IPS-20b (cell line): ENCODE data around the gene MRGPRG.

Source experiments
- H3K27ac ChIP-seq: one replicate; pipeline ENCODE4 v1.5.1; 2013; ENCODE audit warnings: low read length
- H3K27me3 ChIP-seq: 2 replicates; pipeline ENCODE4 v1.6.1; 2013; ENCODE audit warnings: mild to moderate bottlenecking, low read length, inconsistent platforms; ENCODE audit not compliant: insufficient read depth
- H3K36me3 ChIP-seq: 2 replicates; pipeline ENCODE4 v1.6.1; 2013; ENCODE audit warnings: low read depth, mild to moderate bottlenecking, inconsistent platforms, low read length, moderate library complexity; ENCODE audit not compliant: insufficient read depth
- H3K4me1 ChIP-seq: 2 replicates; pipeline ENCODE4 v1.6.1; 2013; ENCODE audit warnings: mild to moderate bottlenecking, control low read depth, inconsistent platforms, low read length, moderate library complexity; ENCODE audit not compliant: insufficient read depth
- H3K4me3 ChIP-seq: 2 replicates; pipeline ENCODE4 v1.5.1; 2013; ENCODE audit warnings: mild to moderate bottlenecking, low read length, inconsistent platforms
- H3K9ac ChIP-seq: 2 replicates; pipeline ENCODE4 v1.6.1; 2013; ENCODE audit warnings: low read depth, mild to moderate bottlenecking, inconsistent platforms, low read length, moderate library complexity
- H3K9me3 ChIP-seq: 2 replicates; pipeline ENCODE4 v1.6.1; 2013; ENCODE audit warnings: mild to moderate bottlenecking, low read depth, low read length, inconsistent platforms; ENCODE audit not compliant: insufficient read depth

MRGPRG gene

DNA sequence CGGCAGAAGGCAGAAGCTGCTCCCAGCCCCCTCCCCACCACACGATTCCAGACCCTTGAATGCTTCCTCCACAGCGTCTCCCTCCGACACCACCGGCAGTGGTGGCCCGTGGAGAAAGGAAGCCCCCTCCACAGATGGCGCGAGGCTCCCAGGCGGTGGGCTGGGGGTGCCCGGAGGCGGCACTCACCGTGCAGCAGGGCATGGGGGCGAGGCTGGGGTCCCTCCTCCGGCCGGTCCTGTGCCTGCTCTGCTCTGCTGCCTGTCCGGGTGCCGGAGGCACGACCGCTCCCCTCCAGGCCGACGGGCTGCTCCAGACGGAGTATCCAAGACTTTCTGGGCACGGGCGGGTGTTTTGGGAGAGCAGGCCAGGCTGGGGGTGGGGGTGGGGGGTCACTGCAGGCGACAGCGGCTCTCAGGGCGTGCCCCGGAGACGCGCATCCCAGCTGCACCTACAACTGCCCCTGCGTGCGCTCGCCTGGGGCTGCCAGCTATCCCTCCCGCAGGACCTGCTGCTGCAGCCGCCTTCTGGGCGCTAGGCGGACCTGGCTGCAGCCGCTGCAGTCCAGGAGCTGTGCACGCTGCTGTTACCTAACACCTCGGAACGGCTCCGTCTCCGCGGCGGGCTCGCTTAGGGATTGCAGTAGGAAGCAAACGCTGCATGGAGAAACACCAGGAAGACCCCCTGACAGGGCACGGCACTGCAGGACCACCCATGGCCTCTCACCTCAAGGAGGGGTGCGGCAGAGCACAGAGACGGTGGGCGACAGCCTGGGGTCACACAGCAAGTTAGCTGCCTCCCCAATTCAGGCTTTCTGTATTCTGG lies 15.2 kb downstream of the MRGPRG start:
- H3K36me3 ChIP-seq: no peaks in the 10 kb centered on the region
- H3K4me3 ChIP-seq: peak overlapping the region; percentile 67
- H3K9me3 ChIP-seq: no peaks in the 10 kb centered on the region
- peaks cover 2% of the 10 kb centered on the region; the same call in 1 of the 2 replicates for H3K4me1 ChIP-seq
- no peak overlapping the region for H3K27ac ChIP-seq
- H3K9ac ChIP-seq: no peak overlapping the region
- H3K27me3 ChIP-seq: peaks cover 55% of the 10 kb centered on the region

DNA sequence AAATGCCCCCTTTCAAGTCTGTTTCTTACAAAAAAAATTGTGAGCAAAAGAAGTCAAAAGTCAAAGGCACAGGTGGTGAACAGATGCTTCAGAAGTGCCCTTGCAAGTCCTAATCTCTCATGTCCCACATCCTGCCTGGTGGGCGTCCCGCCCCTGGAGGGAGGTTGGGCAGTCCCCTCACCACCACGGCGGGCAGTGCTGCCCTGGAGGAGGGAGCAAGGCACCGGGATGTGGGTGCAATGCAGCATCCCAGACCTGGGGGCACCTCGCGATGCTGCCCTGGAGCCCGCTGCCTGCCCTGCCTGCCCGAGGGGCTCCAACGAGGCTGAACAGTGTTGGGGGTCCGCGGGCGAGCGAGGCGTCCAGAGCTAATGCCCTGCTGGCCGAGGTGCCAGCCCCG lies 15.9 kb downstream of the MRGPRG start:
- H3K4me3 ChIP-seq: peak overlapping the region; percentile 67; the same call in 1 of the 2 replicates
- no peak overlapping the region for H3K9ac ChIP-seq
- H3K9me3 ChIP-seq: no peaks in the 10 kb centered on the region
- H3K36me3 ChIP-seq: no peaks in the 10 kb centered on the region
- peaks cover 2% of the 10 kb centered on the region; the same call in 1 of the 2 replicates for H3K4me1 ChIP-seq
- peaks cover 55% of the 10 kb centered on the region for H3K27me3 ChIP-seq
- no peak overlapping the region for H3K27ac ChIP-seq

DNA sequence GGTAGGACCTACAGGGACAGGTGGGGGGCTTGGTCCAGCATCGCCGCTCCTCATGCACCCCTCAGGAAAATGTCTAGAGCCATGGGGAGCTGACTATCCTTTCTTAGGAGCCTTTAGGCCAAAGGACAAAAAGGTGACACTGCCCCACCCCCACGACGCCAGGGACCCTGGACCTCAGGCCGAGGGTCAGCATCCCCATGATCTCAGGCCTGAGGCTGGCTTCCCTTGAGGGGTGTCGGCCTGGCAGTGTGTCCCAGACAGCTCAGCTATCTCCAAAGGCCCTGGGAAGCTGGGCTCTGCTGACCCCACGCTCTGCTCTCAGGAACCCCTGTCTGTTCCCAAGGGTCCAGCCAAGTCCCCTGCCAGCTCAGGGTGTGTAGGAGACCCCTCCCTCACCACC lies 16.3 kb downstream of the MRGPRG start:
- H3K9ac ChIP-seq: no peak overlapping the region
- no peak overlapping the region for H3K4me3 ChIP-seq
- no peaks in the 10 kb centered on the region for H3K36me3 ChIP-seq
- no peaks in the 10 kb centered on the region for H3K9me3 ChIP-seq
- H3K27ac ChIP-seq: no peak overlapping the region
- H3K27me3 ChIP-seq: peaks cover 55% of the 10 kb centered on the region
- peaks cover 2% of the 10 kb centered on the region; the same call in 1 of the 2 replicates for H3K4me1 ChIP-seq

DNA sequence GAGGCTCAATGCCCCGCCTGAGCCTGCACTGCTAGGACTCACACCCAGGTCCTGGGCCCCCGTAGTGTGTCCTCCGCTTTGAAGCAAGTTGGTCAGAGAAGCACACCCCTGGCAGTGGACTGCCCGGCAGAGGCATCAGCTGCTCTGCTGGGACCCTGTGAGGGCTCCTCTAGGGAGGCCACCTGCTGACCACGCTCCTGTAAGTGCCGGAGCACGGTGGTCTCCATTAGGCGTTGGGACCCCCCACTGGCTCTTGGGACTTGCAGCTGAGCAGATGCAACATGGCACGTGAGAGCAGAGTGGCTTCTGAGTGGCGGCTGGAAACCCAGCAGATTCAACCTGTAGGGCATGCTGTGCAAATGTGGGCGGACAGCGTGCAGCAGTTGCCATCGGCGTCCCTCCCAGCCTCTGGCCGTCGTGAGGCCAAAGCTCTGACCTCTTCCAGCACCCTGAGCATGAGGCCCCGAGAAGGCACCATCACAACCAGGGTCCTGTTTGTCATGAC lies 16.9 kb downstream of the MRGPRG start:
- peaks cover 2% of the 10 kb centered on the region; the same call in 1 of the 2 replicates for H3K4me1 ChIP-seq
- H3K4me3 ChIP-seq: no peak overlapping the region
- H3K27me3 ChIP-seq: peaks cover 55% of the 10 kb centered on the region
- H3K9ac ChIP-seq: no peak overlapping the region
- H3K36me3 ChIP-seq: no peaks in the 10 kb centered on the region
- H3K9me3 ChIP-seq: no peaks in the 10 kb centered on the region
- H3K27ac ChIP-seq: no peak overlapping the region

GRCh38 chr11:3201112-3201581 lies 17.5 kb downstream of the MRGPRG start:
- no peak overlapping the region for H3K27ac ChIP-seq

GRCh38 chr11:3200388-3201111 lies 18.1 kb downstream of the MRGPRG start:
- no peak overlapping the region for H3K9ac ChIP-seq
- H3K9me3 ChIP-seq: no peaks in the 10 kb centered on the region
- peaks cover 2% of the 10 kb centered on the region; the same call in 1 of the 2 replicates for H3K4me1 ChIP-seq
- H3K27ac ChIP-seq: no peak overlapping the region
- H3K27me3 ChIP-seq: peaks cover 51% of the 10 kb centered on the region
- no peak overlapping the region for H3K4me3 ChIP-seq
- H3K36me3 ChIP-seq: no peaks in the 10 kb centered on the region

More at GRCh38 chr11:3201112-3201581, 17.5 kb downstream of the MRGPRG start:
- Histone ChIP-seq H3K9ac (no peak overlapping the region), H3K4me1 (peaks cover 2% of the 10 kb centered on the region; the same call in 1 of the 2 replicates), H3K4me3 (no peak overlapping the region), H3K9me3 (no peaks in the 10 kb centered on the region), H3K27me3 (peaks cover 55% of the 10 kb centered on the region), H3K36me3 (no peaks in the 10 kb centered on the region)

GRCh38 chr11:3199537-3200295 lies 18.9 kb downstream of the MRGPRG start:
- no peak overlapping the region for H3K27ac ChIP-seq

DNA sequence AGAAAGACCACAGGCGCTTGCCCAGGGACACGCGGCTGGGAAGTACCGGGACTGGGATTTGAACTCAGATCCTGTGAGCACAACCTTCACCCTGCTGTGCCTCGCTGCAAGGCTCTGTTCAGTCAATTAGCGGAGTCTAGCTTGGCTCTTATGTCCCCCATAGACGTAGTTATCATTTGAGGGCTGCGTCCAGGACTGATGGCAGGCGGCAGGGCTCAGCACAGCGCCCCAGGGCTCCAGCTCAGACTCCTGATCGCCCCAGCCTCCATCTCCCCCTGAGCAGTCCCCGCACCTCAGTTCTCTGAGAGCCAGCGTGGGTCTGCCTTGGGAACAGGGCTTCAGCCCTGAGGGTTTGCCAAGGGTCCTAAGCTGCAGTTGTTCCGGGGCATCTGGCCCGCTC lies 19.8 kb downstream of the MRGPRG start:
- H3K9me3 ChIP-seq: no peaks in the 10 kb centered on the region

More at GRCh38 chr11:3199537-3200295, 18.9 kb downstream of the MRGPRG start:
- Histone ChIP-seq H3K36me3 (no peaks in the 10 kb centered on the region), H3K4me3 (no peak overlapping the region), H3K9me3 (no peaks in the 10 kb centered on the region), H3K27me3 (peaks cover 42% of the 10 kb centered on the region), H3K4me1 (peaks cover 2% of the 10 kb centered on the region; the same call in 1 of the 2 replicates), H3K9ac (no peak overlapping the region)

DNA sequence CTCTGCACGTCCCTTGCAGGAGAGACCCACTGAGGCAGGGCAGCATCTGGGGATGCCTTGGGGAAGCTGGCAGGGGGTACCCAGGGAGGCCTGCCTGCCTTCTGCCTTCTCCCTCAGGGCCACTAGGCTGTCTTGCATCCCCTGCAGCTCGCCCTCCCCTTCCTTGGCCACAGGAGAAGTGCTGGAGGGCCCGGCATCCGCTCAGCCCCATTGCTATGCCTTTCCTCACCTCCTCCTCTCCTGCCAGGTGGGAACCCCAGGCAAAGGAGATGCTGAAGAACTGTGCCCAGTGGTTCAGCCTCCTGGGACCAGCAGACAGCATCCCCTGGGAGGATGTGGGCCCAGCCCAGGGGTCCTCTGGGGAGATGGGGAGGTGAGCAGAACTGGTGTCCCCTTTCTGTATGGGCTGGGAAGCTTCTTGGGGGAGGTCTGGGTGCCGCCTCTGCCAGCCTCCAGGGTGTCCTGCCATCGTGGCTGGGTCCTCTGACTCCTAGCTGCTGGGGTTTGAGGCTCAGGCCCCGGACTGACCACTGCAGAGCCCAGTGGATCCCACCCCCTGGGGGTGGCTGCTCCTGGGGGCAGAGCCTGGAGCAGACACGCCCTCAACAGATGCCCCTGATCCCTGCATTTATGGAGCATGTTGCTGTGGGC lies 20.6 kb downstream of the MRGPRG start:
- peaks cover 25% of the 10 kb centered on the region for H3K27me3 ChIP-seq

More for the DNA sequence above, 19.8 kb downstream of the MRGPRG start:
- Histone ChIP-seq H3K27ac (no peak overlapping the region), H3K4me3 (no peak overlapping the region), H3K27me3 (peaks cover 33% of the 10 kb centered on the region), H3K4me1 (peaks cover 2% of the 10 kb centered on the region; the same call in 1 of the 2 replicates), H3K9ac (no peak overlapping the region), H3K36me3 (no peaks in the 10 kb centered on the region)

GRCh38 chr11:3197044-3197695 lies 21.4 kb downstream of the MRGPRG start:
- Histone ChIP-seq H3K27me3 (peaks cover 17% of the 10 kb centered on the region), H3K4me1 (no peaks in the 10 kb centered on the region), H3K9me3 (no peaks in the 10 kb centered on the region), H3K27ac (no peak overlapping the region), H3K36me3 (no peaks in the 10 kb centered on the region), H3K4me3 (no peak overlapping the region), H3K9ac (no peak overlapping the region)

More for the DNA sequence above, 20.6 kb downstream of the MRGPRG start:
- Histone ChIP-seq H3K4me1 (no peaks in the 10 kb centered on the region), H3K36me3 (no peaks in the 10 kb centered on the region), H3K27ac (no peak overlapping the region), H3K9me3 (no peaks in the 10 kb centered on the region), H3K9ac (no peak overlapping the region), H3K4me3 (no peak overlapping the region)
